Peyer's patch (tissue), 4 donors: Measurements from ENCODE around the gene RNF145. TPM values are rescaled to one million over a fixed set of nuclear protein-coding genes. Genes with fewer than 3 reads are reported as not detected.
"Not testable (repeated sequence)": the region's sequence is repeated elsewhere in the genome, so short reads cannot be mapped to it uniquely, and the experiment has no call there.

ENCODE experiments used
- DNase-seq, 3 donors: peaks; one replicate each; pipeline ENCODE4 v3.0.0-alpha.2; 2017 to 2019
- H3K27ac ChIP-seq, 4 donors: fragments of 200-600 bp; sonication (generic); one replicate each; pipeline ENCODE4 v1.5.1; 2016 to 2019
- H3K27me3 ChIP-seq, 2 donors: fragments of 200-600 bp; sonication (generic); one replicate each; pipeline ENCODE4 v1.5.1; 2019
- H3K36me3 ChIP-seq, 3 donors: fragments of 200-600 bp; sonication (generic); one replicate each; pipeline ENCODE4 v1.5.1; 2016 to 2019
- H3K4me1 ChIP-seq, 4 donors: fragments of 200-600 bp; sonication (generic); one replicate each; pipeline ENCODE4 v1.5.1; 2016 to 2019
- H3K4me3 ChIP-seq, 4 donors: fragments of 200-600 bp; sonication (generic); 1 replicate in 3 of 4; 2 replicates in 1 of 4; pipeline ENCODE4 v1.5.1; 2016 to 2019; ENCODE audit warnings: mild to moderate bottlenecking in 1 of 4
- H3K9me3 ChIP-seq, 4 donors: fragments of 200-600 bp; sonication (generic); one replicate each; pipeline ENCODE4 v1.5.1; 2016 to 2019; ENCODE audit warnings: mild to moderate bottlenecking in 1 of 4
- CTCF ChIP-seq, 6 experiments: fragments of 450-650 bp in 4 of 6; fragments of 200-600 bp in 2 of 6; sonication (generic) in 1 of 6; IDR thresholded peaks; one replicate each; pipeline ENCODE4 v1.5.1; 2017 to 2019; ENCODE audit warnings: antibody characterized with exemption in 6 of 6, mild to moderate bottlenecking in 3 of 6, moderate library complexity in 1 of 6
- POLR2A ChIP-seq, 2 donors: fragments of 450-650 bp; IDR thresholded peaks; one replicate each; pipeline ENCODE4 v1.5.1; 2017; ENCODE audit warnings: antibody characterized with exemption in 2 of 2, mild to moderate bottlenecking in 2 of 2, moderate library complexity in 2 of 2
- small RNA-seq, 2 donors: library from RNA; depleted of rRNA; stranded (forward); fragments of <200 nt; gene quantifications; one replicate each; pipeline ENCODE3, GENCODE V24; 2016
- total RNA-seq, 4 donors: library from RNA; depleted of rRNA; stranded (reverse); fragments of >200 nt; gene quantifications; one replicate each; pipeline ENCODE4 v1.1.0, GENCODE V29; 2016

The RNF145 gene
- total RNA-seq, 4 donors from 2014 or later = 12.1 to 85.8 (median 23.6) TPM

GRCh38 chr5:159120446-159120845 lies 88.9 kb downstream of the RNF145 start:
- Histone ChIP-seq H3K36me3 (no peaks in the 10 kb centered on the region), H3K27ac (peak overlapping the region in 2 of 4 donors; percentile 5 to 20), H3K9me3 (no peaks in the 10 kb centered on the region), H3K4me1 (no peaks in the 10 kb centered on the region), H3K4me3 (no peak overlapping the region), H3K27me3 (no peaks in the 10 kb centered on the region)
- no peak for TF ChIP-seq CTCF (IDR thresholded peaks at IDR 0.05)
- no peak for TF ChIP-seq POLR2A (IDR thresholded peaks at IDR 0.05)
- no peak for DNase-seq

DNA sequence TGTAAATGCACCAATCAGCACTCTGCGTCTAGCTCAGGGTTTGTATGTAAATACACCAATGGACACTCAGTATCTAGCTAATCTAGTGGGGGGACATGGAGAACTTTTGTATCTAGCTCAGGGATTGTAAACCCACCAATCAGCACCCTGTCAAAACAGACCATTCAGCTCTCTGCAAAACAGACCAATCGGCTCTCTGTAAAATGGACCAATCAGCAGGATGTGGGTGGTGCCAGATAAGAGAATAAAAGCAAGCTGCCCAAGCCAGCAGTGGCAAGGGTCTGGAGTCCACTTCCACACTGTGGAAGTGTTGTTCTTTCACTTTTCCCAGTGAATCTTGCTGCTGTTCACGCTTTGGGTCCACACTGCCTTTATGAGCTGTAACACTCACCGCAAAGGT lies 89.5 kb downstream of the RNF145 start:
- not testable (repeated sequence) for H3K9me3 ChIP-seq, DNase-seq, H3K27ac ChIP-seq, H3K36me3 ChIP-seq, H3K4me1 ChIP-seq, H3K27me3 ChIP-seq, H3K4me3 ChIP-seq

GRCh38 chr5:159118958-159119659 lies 90.2 kb downstream of the RNF145 start:
- not testable (repeated sequence) for H3K27ac ChIP-seq, DNase-seq, H3K9me3 ChIP-seq, H3K4me1 ChIP-seq, H3K27me3 ChIP-seq, H3K4me3 ChIP-seq, H3K36me3 ChIP-seq

DNA sequence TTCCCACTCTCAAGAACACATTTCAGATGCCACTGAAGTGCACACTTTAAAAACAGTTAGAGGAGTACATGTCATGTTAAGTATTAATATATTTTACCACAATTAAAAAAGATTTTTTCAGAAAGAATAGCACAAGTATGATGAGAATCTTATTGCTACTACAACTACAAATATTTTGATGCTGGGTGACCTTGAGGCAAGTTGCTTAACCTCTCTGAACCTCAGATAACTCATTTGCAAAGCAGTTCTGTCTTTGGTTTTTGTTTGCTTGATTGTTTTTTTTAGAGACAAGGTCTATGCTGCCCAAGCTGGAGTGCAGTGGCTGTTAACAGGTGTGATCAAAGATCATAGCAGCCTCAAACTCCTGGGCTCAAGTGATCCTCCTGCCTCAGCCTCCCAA lies 95.9 kb downstream of the RNF145 start:
- H3K27me3 ChIP-seq = no peaks in the 10 kb centered on the region
- no peaks in the 10 kb centered on the region for H3K4me1 ChIP-seq
- no peaks in the 10 kb centered on the region for H3K9me3 ChIP-seq
- DNase-seq = no peak
- TF ChIP-seq POLR2A (IDR thresholded peaks at IDR 0.05) = no peak
- no peak for TF ChIP-seq CTCF (IDR thresholded peaks at IDR 0.05)
- no peak overlapping the region for H3K27ac ChIP-seq
- H3K36me3 ChIP-seq = no peaks in the 10 kb centered on the region
- H3K4me3 ChIP-seq = no peak overlapping the region

GRCh38 chr5:159112436-159112835 lies 96.9 kb downstream of the RNF145 start:
- DNase-seq = no peak
- Histone ChIP-seq H3K9me3 (no peaks in the 10 kb centered on the region), H3K27me3 (no peaks in the 10 kb centered on the region), H3K36me3 (no peaks in the 10 kb centered on the region), H3K27ac (no peak overlapping the region), H3K4me3 (no peak overlapping the region), H3K4me1 (no peaks in the 10 kb centered on the region)
- no peak for TF ChIP-seq POLR2A (IDR thresholded peaks at IDR 0.05)

Small RNAs within 50 kb of the gene (small RNA-seq; reads per million reads assigned to genes)
- 0 reads per million in 2 donors for gene RF00263

Other genes with a start within 250 kb of the RNF145 start
- 10 to 100 TPM in 2 of 4 donors, 1 to 10 TPM in 2; 2.8 to 84.2 (median 9.8) TPM for gene EBF1, start 109.6 kb downstream of the RNF145 start, total RNA-seq
- 10 to 100 TPM in 2 of 4 donors, 1 to 10 TPM in 2; 8.2 to 19.8 (median 10.8) TPM for gene UBLCP1, start 53.7 kb upstream of the RNF145 start, total RNA-seq
- not detected for gene IL12B, start 120.9 kb upstream of the RNF145 start, total RNA-seq